SK-N-SH (cell line): ENCODE measurements around the gene SCFD1. TPM values are rescaled to one million over a fixed set of nuclear protein-coding genes. Genes with fewer than 3 reads are reported as not detected.

ENCODE experiments used
- CTCF ChIA-PET: fragments of 300-600, 350-600 bp; formaldehyde crosslinking; extraction: SDS; loops from one replicate; lab custom pipeline; 2021; lab: Yijun Ruan, JAX
- POLR2A ChIA-PET: fragments of 350-600 bp; sonication (Branson Sonifier 250); formaldehyde crosslinking; extraction: SDS; loops from one replicate; lab custom pipeline; 2020; ENCODE audit warnings: antibody characterized with exemption, inconsistent platforms; lab: Yijun Ruan, JAX
- DNase-seq: peaks from one replicate; pipeline ENCODE4 v3.0.0; 2012
- H2AFZ ChIP-seq: fragments of 200-600 bp; sonication (generic); 2 replicates; pipeline ENCODE4 v1.8.1; 2016; ENCODE audit warnings: antibody characterized with exemption, mild to moderate bottlenecking, low read depth
- H3F3A ChIP-seq: fragments of 200-600 bp; sonication (generic); replicated peaks from 2 replicates; pipeline ENCODE3; 2016; ENCODE audit warnings: antibody characterized with exemption, mild to moderate bottlenecking; ENCODE audit not compliant: insufficient read depth
- H3K27ac ChIP-seq, 2 experiments: fragments of 200-500 bp in 1 of 2; fragments of 200-600 bp in 1 of 2; sonication (Bioruptor generic) in 1 of 2; sonication (generic), shearing (Covaris generic) in 1 of 2; 2 replicates each; pipeline versions ENCODE4 v1.5.1 to v1.6.1; 2014 to 2016; ENCODE audit warnings: low read depth in 2 of 2, inconsistent platforms in 1 of 2, low read length in 1 of 2, mild to moderate bottlenecking in 1 of 2, mixed read lengths in 1 of 2
- H3K27me3 ChIP-seq: fragments of 200-600 bp; sonication (generic), shearing (Covaris generic); 2 replicates; pipeline ENCODE4 v1.6.1; 2016; ENCODE audit warnings: mixed run types; ENCODE audit not compliant: insufficient read depth
- H3K36me3 ChIP-seq, 2 experiments: fragments of 200-500 bp in 1 of 2; fragments of 200-600 bp in 1 of 2; sonication (Bioruptor generic) in 1 of 2; sonication (generic) in 1 of 2; replicated peaks in 1 of 2; 2 replicates each; pipeline versions ENCODE3 to v1.5.1; 2014 to 2016; ENCODE audit warnings: low read length in 1 of 2, mild to moderate bottlenecking in 1 of 2; ENCODE audit not compliant: insufficient read depth in 2 of 2, control insufficient read depth in 1 of 2
- H3K4me1 ChIP-seq, 2 experiments: fragments of 200-500 bp in 1 of 2; fragments of 200-600 bp in 1 of 2; sonication (Bioruptor generic) in 1 of 2; sonication (generic), shearing (Covaris generic) in 1 of 2; 2 replicates each; pipeline versions ENCODE4 v1.5.1 to v1.6.1; 2014 to 2016; ENCODE audit warnings: low read depth in 1 of 2, low read length in 1 of 2, mixed run types in 1 of 2; ENCODE audit not compliant: insufficient read depth in 2 of 2, control insufficient read depth in 1 of 2
- H3K4me2 ChIP-seq: fragments of 200-600 bp; sonication (generic), shearing (Covaris generic); 2 replicates; pipeline ENCODE4 v1.6.1; 2017; ENCODE audit warnings: mixed run types
- H3K4me3 ChIP-seq, 2 experiments: fragments of 200-500 bp in 1 of 2; fragments of 200-600 bp in 1 of 2; sonication (Bioruptor generic) in 1 of 2; sonication (generic), shearing (Covaris generic) in 1 of 2; 2 replicates each; pipeline versions ENCODE4 v1.5.1 to v1.8.1; 2014 to 2016; ENCODE audit warnings: low read depth in 2 of 2, inconsistent platforms in 1 of 2, low read length in 1 of 2, mild to moderate bottlenecking in 1 of 2, mixed read lengths in 1 of 2, moderate library complexity in 1 of 2
- H3K79me2 ChIP-seq: fragments of 200-600 bp; sonication (generic); 2 replicates; pipeline ENCODE4 v1.8.1; 2017; ENCODE audit warnings: mild to moderate bottlenecking; ENCODE audit not compliant: insufficient read depth
- H3K9ac ChIP-seq: fragments of 200-600 bp; sonication (generic); 2 replicates; pipeline ENCODE4 v1.6.1; 2017; ENCODE audit warnings: mixed run types
- H3K9me2 ChIP-seq: fragments of 200-600 bp; sonication (generic); 2 replicates; pipeline ENCODE4 v1.6.1; 2017; ENCODE audit warnings: mixed run types
- H3K9me3 ChIP-seq: fragments of 200-600 bp; sonication (generic); 2 replicates; pipeline ENCODE4 v1.6.1; 2017; ENCODE audit warnings: mixed run types, mild to moderate bottlenecking, moderate library complexity
- H4K20me1 ChIP-seq: fragments of 200-600 bp; sonication (generic); 2 replicates; pipeline ENCODE4 v1.6.1; 2017; ENCODE audit warnings: mild to moderate bottlenecking, mixed run types; ENCODE audit not compliant: insufficient read depth
- ELF1 ChIP-seq: IDR thresholded peaks from 2 replicates; pipeline ENCODE4 v1.4.0; 2012
- FOSL2 ChIP-seq: IDR thresholded peaks from 2 replicates; pipeline ENCODE4 v1.4.0; 2012; ENCODE audit warnings: low read depth, mild to moderate bottlenecking, moderate library complexity, borderline replicate concordance
- FOXJ3 ChIP-seq: sonication (generic); formaldehyde crosslinking; IDR thresholded peaks from 2 replicates; pipeline ENCODE4 v1.5.1; 2020; ENCODE audit warnings: mild to moderate bottlenecking, missing genetic modification reagents
- FOXM1 ChIP-seq: IDR thresholded peaks from 2 replicates; pipeline ENCODE4 v1.4.0; 2012; ENCODE audit warnings: low read depth, mild to moderate bottlenecking
- JUND ChIP-seq: IDR thresholded peaks from 2 replicates; pipeline ENCODE4 v1.4.0; 2012
- MEF2A ChIP-seq: IDR thresholded peaks from 2 replicates; pipeline ENCODE4 v1.4.0; 2012; ENCODE audit warnings: low read depth, borderline replicate concordance
- MXI1 ChIP-seq: IDR thresholded peaks from 2 replicates; pipeline ENCODE4 v1.6.1; 2012; ENCODE audit warnings: mild to moderate bottlenecking, low read depth, low read length, improper control_type of control experiment
- POLR2AphosphoS5 ChIP-seq: IDR thresholded peaks from 2 replicates; pipeline ENCODE4 v1.6.1; 2012; ENCODE audit warnings: low read depth, low read length
- RAD21 ChIP-seq: IDR thresholded peaks from 2 replicates; pipeline ENCODE4 v1.6.1; 2012; ENCODE audit warnings: mild to moderate bottlenecking, low read length
- RXRA ChIP-seq: IDR thresholded peaks from 2 replicates; pipeline ENCODE4 v1.4.0; 2012; ENCODE audit warnings: low read depth, mild to moderate bottlenecking, borderline replicate concordance
- SIN3A ChIP-seq: IDR thresholded peaks from 2 replicates; pipeline ENCODE4 v1.6.1; 2012; ENCODE audit warnings: low read depth, mild to moderate bottlenecking, low read length, moderate library complexity, borderline replicate concordance
- SMC3 ChIP-seq: IDR thresholded peaks from 2 replicates; pipeline ENCODE4 v1.6.1; 2012; ENCODE audit warnings: low read depth, low read length, improper control_type of control experiment
- TAF1 ChIP-seq: IDR thresholded peaks from 2 replicates; pipeline ENCODE4 v1.6.1; 2012; ENCODE audit warnings: low read depth, mild to moderate bottlenecking, low read length, moderate library complexity, borderline replicate concordance
- WGBS: methylation state at CpG from one replicate; pipeline ENCODE4 v1.1.6; 2017; ENCODE audit warnings: low lambda C conversion rate; 5-methylcytosine and 5-hydroxymethylcytosine counted together
- polyA plus RNA-seq, 3 experiments: library from polyadenylated mRNA; depleted of rRNA; stranded (reverse); fragments of >200 nt; gene quantifications; 2 replicates each; pipeline ENCODE4 v1.2.3, GENCODE V29; 2012
- TF ChIP-seq, protein P1 (sequence below): IDR thresholded peaks from 2 replicates; pipeline ENCODE4 v1.6.1; 2012; ENCODE audit warnings: mild to moderate bottlenecking, low read depth, low read length, moderate library complexity
- TF ChIP-seq, protein P2 (sequence below): fragments of 150-350 bp; IDR thresholded peaks from 2 replicates; pipeline ENCODE4 v1.6.1; 2016; ENCODE audit warnings: mild to moderate bottlenecking, low read depth, low read length
- TF ChIP-seq, protein P3 (sequence below): IDR thresholded peaks from 2 replicates; pipeline ENCODE4 v1.4.0; 2012; ENCODE audit warnings: low read depth, borderline replicate concordance

Gene SCFD1
- polyA plus RNA-seq, 1 of the 3 experiments (the other 2 are of a cell fraction) = 31.4 TPM

DNA sequence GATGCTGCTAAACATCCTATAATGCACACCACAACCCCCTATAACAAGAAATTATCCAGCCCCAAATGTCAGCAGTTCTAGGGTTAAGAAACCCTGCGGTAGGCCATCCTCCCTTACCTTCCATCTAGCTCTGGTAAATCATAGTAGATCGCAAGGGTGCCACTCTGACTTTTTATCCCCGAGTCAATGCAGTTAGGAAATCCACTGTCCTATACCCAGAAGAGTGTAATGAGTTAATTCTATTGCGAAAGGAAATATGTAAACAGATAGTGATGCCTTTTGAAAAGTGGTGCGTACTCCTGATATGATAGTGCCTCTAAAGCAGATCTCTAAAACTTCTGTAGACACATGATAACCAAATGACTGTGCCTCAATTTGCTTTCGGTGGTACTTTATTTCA, 29.8 kb downstream of the SCFD1 start:
- no peak overlapping the region for H3K4me3 ChIP-seq
- CTCF ChIA-PET = interaction anchor here (0.6 kb wide), 1 partner anchor 10 kb away, joined by 3 read pairs; no protein-coding TSS in a partner anchor

More for the DNA sequence above, 29.8 kb downstream of the SCFD1 start:
- Histone ChIP-seq H2AFZ (no peak overlapping the region), H3K9ac (no peak overlapping the region), H3K79me2 (peaks cover 8% of the 10 kb centered on the region; the same call in 1 of the 2 replicates), H3F3A (peaks cover under 1% of the 10 kb centered on the region), H3K27ac (no peak overlapping the region), H3K36me3 (peaks cover 64 to 74% of the 10 kb centered on the region in 2 experiments), H3K9me2 (no peaks in the 10 kb centered on the region), H3K4me2 (no peak overlapping the region), H3K4me1 (no peaks in the 10 kb centered on the region), H4K20me1 (no peaks in the 10 kb centered on the region), H3K27me3 (no peaks in the 10 kb centered on the region), H3K9me3 (no peaks in the 10 kb centered on the region)
- WGBS = 90% methylated on average over 6 of the region's 6 CpGs
- POLR2A ChIA-PET = no interaction called here
- no peak for DNase-seq
- TF ChIP-seq, protein P1, sequence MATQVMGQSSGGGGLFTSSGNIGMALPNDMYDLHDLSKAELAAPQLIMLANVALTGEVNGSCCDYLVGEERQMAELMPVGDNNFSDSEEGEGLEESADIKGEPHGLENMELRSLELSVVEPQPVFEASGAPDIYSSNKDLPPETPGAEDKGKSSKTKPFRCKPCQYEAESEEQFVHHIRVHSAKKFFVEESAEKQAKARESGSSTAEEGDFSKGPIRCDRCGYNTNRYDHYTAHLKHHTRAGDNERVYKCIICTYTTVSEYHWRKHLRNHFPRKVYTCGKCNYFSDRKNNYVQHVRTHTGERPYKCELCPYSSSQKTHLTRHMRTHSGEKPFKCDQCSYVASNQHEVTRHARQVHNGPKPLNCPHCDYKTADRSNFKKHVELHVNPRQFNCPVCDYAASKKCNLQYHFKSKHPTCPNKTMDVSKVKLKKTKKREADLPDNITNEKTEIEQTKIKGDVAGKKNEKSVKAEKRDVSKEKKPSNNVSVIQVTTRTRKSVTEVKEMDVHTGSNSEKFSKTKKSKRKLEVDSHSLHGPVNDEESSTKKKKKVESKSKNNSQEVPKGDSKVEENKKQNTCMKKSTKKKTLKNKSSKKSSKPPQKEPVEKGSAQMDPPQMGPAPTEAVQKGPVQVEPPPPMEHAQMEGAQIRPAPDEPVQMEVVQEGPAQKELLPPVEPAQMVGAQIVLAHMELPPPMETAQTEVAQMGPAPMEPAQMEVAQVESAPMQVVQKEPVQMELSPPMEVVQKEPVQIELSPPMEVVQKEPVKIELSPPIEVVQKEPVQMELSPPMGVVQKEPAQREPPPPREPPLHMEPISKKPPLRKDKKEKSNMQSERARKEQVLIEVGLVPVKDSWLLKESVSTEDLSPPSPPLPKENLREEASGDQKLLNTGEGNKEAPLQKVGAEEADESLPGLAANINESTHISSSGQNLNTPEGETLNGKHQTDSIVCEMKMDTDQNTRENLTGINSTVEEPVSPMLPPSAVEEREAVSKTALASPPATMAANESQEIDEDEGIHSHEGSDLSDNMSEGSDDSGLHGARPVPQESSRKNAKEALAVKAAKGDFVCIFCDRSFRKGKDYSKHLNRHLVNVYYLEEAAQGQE = no peak
- TF ChIP-seq POLR2AphosphoS5 (no peak), FOSL2 (no peak), SIN3A (no peak), MXI1 (no peak), JUND (no peak), FOXJ3 (no peak), FOXM1 (no peak), SMC3 (no peak), RAD21 (no peak), MEF2A (no peak), ELF1 (no peak), TAF1 (no peak), RXRA (no peak)
- TF ChIP-seq, protein P2, sequence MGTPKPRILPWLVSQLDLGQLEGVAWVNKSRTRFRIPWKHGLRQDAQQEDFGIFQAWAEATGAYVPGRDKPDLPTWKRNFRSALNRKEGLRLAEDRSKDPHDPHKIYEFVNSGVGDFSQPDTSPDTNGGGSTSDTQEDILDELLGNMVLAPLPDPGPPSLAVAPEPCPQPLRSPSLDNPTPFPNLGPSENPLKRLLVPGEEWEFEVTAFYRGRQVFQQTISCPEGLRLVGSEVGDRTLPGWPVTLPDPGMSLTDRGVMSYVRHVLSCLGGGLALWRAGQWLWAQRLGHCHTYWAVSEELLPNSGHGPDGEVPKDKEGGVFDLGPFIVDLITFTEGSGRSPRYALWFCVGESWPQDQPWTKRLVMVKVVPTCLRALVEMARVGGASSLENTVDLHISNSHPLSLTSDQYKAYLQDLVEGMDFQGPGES = no peak
- TF ChIP-seq, protein P3, sequence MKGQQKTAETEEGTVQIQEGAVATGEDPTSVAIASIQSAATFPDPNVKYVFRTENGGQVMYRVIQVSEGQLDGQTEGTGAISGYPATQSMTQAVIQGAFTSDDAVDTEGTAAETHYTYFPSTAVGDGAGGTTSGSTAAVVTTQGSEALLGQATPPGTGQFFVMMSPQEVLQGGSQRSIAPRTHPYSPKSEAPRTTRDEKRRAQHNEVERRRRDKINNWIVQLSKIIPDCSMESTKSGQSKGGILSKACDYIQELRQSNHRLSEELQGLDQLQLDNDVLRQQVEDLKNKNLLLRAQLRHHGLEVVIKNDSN = no peak
- TF ChIP-seq, all 33 proteins: peak for 0
